SK-N-SH (cell line): ENCODE data around the gene KCNN1. TPM values are rescaled to one million over a fixed set of nuclear protein-coding genes. Genes with fewer than 3 reads are reported as not detected.

Experiments
- CTCF ChIA-PET: fragments of 300-600, 350-600 bp; formaldehyde crosslinking; extraction: SDS; loops from one replicate; lab custom pipeline; 2021; lab: Yijun Ruan, JAX
- POLR2A ChIA-PET: fragments of 350-600 bp; sonication (Branson Sonifier 250); formaldehyde crosslinking; extraction: SDS; loops from one replicate; lab custom pipeline; 2020; ENCODE audit warnings: antibody characterized with exemption, inconsistent platforms; lab: Yijun Ruan, JAX
- DNase-seq: peaks from one replicate; pipeline ENCODE4 v3.0.0; 2012
- H2AFZ ChIP-seq: fragments of 200-600 bp; sonication (generic); 2 replicates; pipeline ENCODE4 v1.8.1; 2016; ENCODE audit warnings: antibody characterized with exemption, mild to moderate bottlenecking, low read depth
- H3F3A ChIP-seq: fragments of 200-600 bp; sonication (generic); replicated peaks from 2 replicates; pipeline ENCODE3; 2016; ENCODE audit warnings: antibody characterized with exemption, mild to moderate bottlenecking; ENCODE audit not compliant: insufficient read depth
- H3K27ac ChIP-seq, 2 experiments: fragments of 200-500 bp in 1 of 2; fragments of 200-600 bp in 1 of 2; sonication (Bioruptor generic) in 1 of 2; sonication (generic), shearing (Covaris generic) in 1 of 2; 2 replicates each; pipeline versions ENCODE4 v1.5.1 to v1.6.1; 2014 to 2016; ENCODE audit warnings: low read depth in 2 of 2, inconsistent platforms in 1 of 2, low read length in 1 of 2, mild to moderate bottlenecking in 1 of 2, mixed read lengths in 1 of 2
- H3K27me3 ChIP-seq: fragments of 200-600 bp; sonication (generic), shearing (Covaris generic); 2 replicates; pipeline ENCODE4 v1.6.1; 2016; ENCODE audit warnings: mixed run types; ENCODE audit not compliant: insufficient read depth
- H3K36me3 ChIP-seq, 2 experiments: fragments of 200-500 bp in 1 of 2; fragments of 200-600 bp in 1 of 2; sonication (Bioruptor generic) in 1 of 2; sonication (generic) in 1 of 2; replicated peaks in 1 of 2; 2 replicates each; pipeline versions ENCODE3 to v1.5.1; 2014 to 2016; ENCODE audit warnings: low read length in 1 of 2, mild to moderate bottlenecking in 1 of 2; ENCODE audit not compliant: insufficient read depth in 2 of 2, control insufficient read depth in 1 of 2
- H3K4me1 ChIP-seq, 2 experiments: fragments of 200-500 bp in 1 of 2; fragments of 200-600 bp in 1 of 2; sonication (Bioruptor generic) in 1 of 2; sonication (generic), shearing (Covaris generic) in 1 of 2; 2 replicates each; pipeline versions ENCODE4 v1.5.1 to v1.6.1; 2014 to 2016; ENCODE audit warnings: low read depth in 1 of 2, low read length in 1 of 2, mixed run types in 1 of 2; ENCODE audit not compliant: insufficient read depth in 2 of 2, control insufficient read depth in 1 of 2
- H3K4me2 ChIP-seq: fragments of 200-600 bp; sonication (generic), shearing (Covaris generic); 2 replicates; pipeline ENCODE4 v1.6.1; 2017; ENCODE audit warnings: mixed run types
- H3K4me3 ChIP-seq, 2 experiments: fragments of 200-500 bp in 1 of 2; fragments of 200-600 bp in 1 of 2; sonication (Bioruptor generic) in 1 of 2; sonication (generic), shearing (Covaris generic) in 1 of 2; 2 replicates each; pipeline versions ENCODE4 v1.5.1 to v1.8.1; 2014 to 2016; ENCODE audit warnings: low read depth in 2 of 2, inconsistent platforms in 1 of 2, low read length in 1 of 2, mild to moderate bottlenecking in 1 of 2, mixed read lengths in 1 of 2, moderate library complexity in 1 of 2
- H3K79me2 ChIP-seq: fragments of 200-600 bp; sonication (generic); 2 replicates; pipeline ENCODE4 v1.8.1; 2017; ENCODE audit warnings: mild to moderate bottlenecking; ENCODE audit not compliant: insufficient read depth
- H3K9ac ChIP-seq: fragments of 200-600 bp; sonication (generic); 2 replicates; pipeline ENCODE4 v1.6.1; 2017; ENCODE audit warnings: mixed run types
- H3K9me2 ChIP-seq: fragments of 200-600 bp; sonication (generic); 2 replicates; pipeline ENCODE4 v1.6.1; 2017; ENCODE audit warnings: mixed run types
- H3K9me3 ChIP-seq: fragments of 200-600 bp; sonication (generic); 2 replicates; pipeline ENCODE4 v1.6.1; 2017; ENCODE audit warnings: mixed run types, mild to moderate bottlenecking, moderate library complexity
- H4K20me1 ChIP-seq: fragments of 200-600 bp; sonication (generic); 2 replicates; pipeline ENCODE4 v1.6.1; 2017; ENCODE audit warnings: mild to moderate bottlenecking, mixed run types; ENCODE audit not compliant: insufficient read depth
- CHD2 ChIP-seq: fragments of 150-350 bp; IDR thresholded peaks from 2 replicates; pipeline ENCODE4 v1.6.1; 2018; ENCODE audit warnings: low read length; ENCODE audit not compliant: partially characterized antibody
- ELF1 ChIP-seq: IDR thresholded peaks from 2 replicates; pipeline ENCODE4 v1.4.0; 2012
- EP300 ChIP-seq, 2 experiments: IDR thresholded peaks; 2 replicates each; pipeline versions ENCODE4 v1.4.0 to v1.6.1; 2012; ENCODE audit warnings: borderline replicate concordance in 1 of 2, low read depth in 1 of 2, low read length in 1 of 2
- FOXM1 ChIP-seq: IDR thresholded peaks from 2 replicates; pipeline ENCODE4 v1.4.0; 2012; ENCODE audit warnings: low read depth, mild to moderate bottlenecking
- GATA2 ChIP-seq: sonication (generic); formaldehyde crosslinking; IDR thresholded peaks from 2 replicates; pipeline ENCODE4 v1.5.0; 2020; ENCODE audit warnings: mild to moderate bottlenecking, missing genetic modification reagents
- JUND ChIP-seq: IDR thresholded peaks from 2 replicates; pipeline ENCODE4 v1.4.0; 2012
- REST ChIP-seq: IDR thresholded peaks from 2 replicates; pipeline ENCODE4 v1.6.1; 2012; ENCODE audit warnings: mild to moderate bottlenecking, low read depth, low read length, moderate library complexity
- RFX5 ChIP-seq: IDR thresholded peaks from 2 replicates; pipeline ENCODE4 v1.6.1; 2012; ENCODE audit warnings: mild to moderate bottlenecking, improper control_type of control experiment, low read length
- TEAD4 ChIP-seq: IDR thresholded peaks from 2 replicates; pipeline ENCODE4 v1.4.0; 2012; ENCODE audit warnings: mild to moderate bottlenecking, borderline replicate concordance; ENCODE audit not compliant: insufficient read depth
- YY1 ChIP-seq: IDR thresholded peaks from 2 replicates; pipeline ENCODE4 v1.4.0; 2012; ENCODE audit warnings: low read depth, mild to moderate bottlenecking
- WGBS: methylation state at CpG from one replicate; pipeline ENCODE4 v1.1.6; 2017; ENCODE audit warnings: low lambda C conversion rate; 5-methylcytosine and 5-hydroxymethylcytosine counted together
- polyA plus RNA-seq, 3 experiments: library from polyadenylated mRNA; depleted of rRNA; stranded (reverse); fragments of >200 nt; gene quantifications; 2 replicates each; pipeline ENCODE4 v1.2.3, GENCODE V29; 2012
- TF ChIP-seq, protein P1 (sequence below): fragments of 150-350 bp; IDR thresholded peaks from 2 replicates; pipeline ENCODE4 v1.6.1; 2016; ENCODE audit warnings: mild to moderate bottlenecking, low read depth, low read length

Gene KCNN1
- polyA plus RNA-seq, 1 of the 3 experiments (the other 2 are of a cell fraction): 3.6 TPM

DNA sequence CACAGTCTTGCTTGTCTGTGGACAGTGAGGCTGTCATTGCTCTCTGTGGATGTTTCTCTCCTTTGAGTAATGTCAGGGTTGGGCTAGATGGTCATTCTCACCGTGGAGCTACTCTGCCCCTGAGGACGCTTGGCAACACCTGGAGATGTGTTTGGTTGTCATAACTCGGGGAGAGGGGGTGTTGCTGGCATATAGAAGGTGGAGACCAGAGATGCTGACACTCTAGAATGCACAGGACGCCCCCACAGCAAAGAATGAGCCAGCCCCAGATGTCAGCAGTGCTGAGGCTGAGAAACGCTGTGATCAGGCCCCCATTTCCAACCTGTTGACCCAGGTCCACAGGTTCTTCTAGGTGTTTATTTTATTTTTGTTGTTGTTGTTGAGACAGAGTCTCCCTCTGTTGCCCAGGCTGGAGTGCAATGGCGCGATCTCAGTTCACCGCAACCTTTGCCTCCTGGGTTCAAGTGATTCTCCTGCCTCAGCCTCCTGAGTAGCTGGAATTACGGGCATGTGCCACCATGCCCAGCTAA is 29.5 kb upstream of the KCNN1 start:
- POLR2A ChIA-PET: interaction anchor here (1.2 to 1.3 kb wide), 2 partner anchors 60 to 64 kb away, joined by 3 to 6 read pairs; no protein-coding TSS in a partner anchor
- WGBS: 90% methylated on average over 8 of the region's 9 CpGs

More for the DNA sequence above, 29.5 kb upstream of the KCNN1 start:
- H2AFZ ChIP-seq: no peak overlapping the region
- no peaks in the 10 kb centered on the region for H3K9me3 ChIP-seq
- no peak overlapping the region for H3K4me2 ChIP-seq
- peaks cover 6% of the 10 kb centered on the region; the same call in 1 of the 2 replicates for H4K20me1 ChIP-seq
- no peak overlapping the region for H3K27ac ChIP-seq
- no peaks in the 10 kb centered on the region for H3K9me2 ChIP-seq
- no peaks in the 10 kb centered on the region for H3F3A ChIP-seq
- peaks cover 22% of the 10 kb centered on the region for H3K79me2 ChIP-seq
- no peak overlapping the region for H3K9ac ChIP-seq
- CTCF ChIA-PET: interaction anchor here (0.6 to 21.7 kb wide), 31 partner anchors 8 to 253 kb away, joined by 3 to 464 read pairs (median 5); partner anchors contain the start of genes ARRDC2, KCNN1, RPL18A and SLC5A5
- H3K4me3 ChIP-seq: no peak overlapping the region
- H3K36me3 ChIP-seq: no peaks in the 10 kb centered on the region
- H3K4me1 ChIP-seq: peaks cover 0 to 7% of the 10 kb centered on the region in 2 experiments; a peak in 1 of 4 replicates
- DNase-seq: no peak
- H3K27me3 ChIP-seq: no peaks in the 10 kb centered on the region
- TF ChIP-seq CHD2 (no peak), TEAD4 (no peak), EP300 (IDR thresholded peaks at IDR 0.05; ENCODE audit: borderline replicate concordance in 1 of 2, low read depth in 1 of 2, low read length in 1 of 2) (no peak), FOXM1 (no peak), YY1 (no peak), JUND (no peak), REST (no peak), ELF1 (no peak), RFX5 (no peak), GATA2 (no peak)
- TF ChIP-seq, protein P1, sequence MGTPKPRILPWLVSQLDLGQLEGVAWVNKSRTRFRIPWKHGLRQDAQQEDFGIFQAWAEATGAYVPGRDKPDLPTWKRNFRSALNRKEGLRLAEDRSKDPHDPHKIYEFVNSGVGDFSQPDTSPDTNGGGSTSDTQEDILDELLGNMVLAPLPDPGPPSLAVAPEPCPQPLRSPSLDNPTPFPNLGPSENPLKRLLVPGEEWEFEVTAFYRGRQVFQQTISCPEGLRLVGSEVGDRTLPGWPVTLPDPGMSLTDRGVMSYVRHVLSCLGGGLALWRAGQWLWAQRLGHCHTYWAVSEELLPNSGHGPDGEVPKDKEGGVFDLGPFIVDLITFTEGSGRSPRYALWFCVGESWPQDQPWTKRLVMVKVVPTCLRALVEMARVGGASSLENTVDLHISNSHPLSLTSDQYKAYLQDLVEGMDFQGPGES: no peak
